ENCODE data around the gene EDIL3. TPM values are rescaled to one million over a fixed set of nuclear protein-coding genes. Genes with fewer than 3 reads are reported as not detected.

The EDIL3 gene
- total and polyA plus RNA-seq, 2 experiments from 2014 or later: 18.2 to 42.4 TPM

GRCh38 chr5:84378420-84378819, 6.3 kb downstream of the EDIL3 start:
- H3K4me2 ChIP-seq: no peak overlapping the region
- H3K9me2 ChIP-seq (replicated peaks; ENCODE audit: insufficient read depth): no peaks in the 10 kb centered on the region
- H3K79me2 ChIP-seq: no peaks in the 10 kb centered on the region
- no peaks in the 10 kb centered on the region for H3K9me3 ChIP-seq (ENCODE audit: low read depth)
- no peak for DNase-seq (ENCODE audit: low spot score)
- H3K4me1 ChIP-seq (ENCODE audit: insufficient read depth): peaks cover 15% of the 10 kb centered on the region
- TF ChIP-seq EZH2 (IDR thresholded peaks at IDR 0.05; ENCODE audit: borderline replicate concordance) (no peak), EZH2phosphoT487 (IDR thresholded peaks at IDR 0.05; ENCODE audit: low read depth, severe bottlenecking, unreplicated experiment) (no peak)
- TF ChIP-seq, protein P1, sequence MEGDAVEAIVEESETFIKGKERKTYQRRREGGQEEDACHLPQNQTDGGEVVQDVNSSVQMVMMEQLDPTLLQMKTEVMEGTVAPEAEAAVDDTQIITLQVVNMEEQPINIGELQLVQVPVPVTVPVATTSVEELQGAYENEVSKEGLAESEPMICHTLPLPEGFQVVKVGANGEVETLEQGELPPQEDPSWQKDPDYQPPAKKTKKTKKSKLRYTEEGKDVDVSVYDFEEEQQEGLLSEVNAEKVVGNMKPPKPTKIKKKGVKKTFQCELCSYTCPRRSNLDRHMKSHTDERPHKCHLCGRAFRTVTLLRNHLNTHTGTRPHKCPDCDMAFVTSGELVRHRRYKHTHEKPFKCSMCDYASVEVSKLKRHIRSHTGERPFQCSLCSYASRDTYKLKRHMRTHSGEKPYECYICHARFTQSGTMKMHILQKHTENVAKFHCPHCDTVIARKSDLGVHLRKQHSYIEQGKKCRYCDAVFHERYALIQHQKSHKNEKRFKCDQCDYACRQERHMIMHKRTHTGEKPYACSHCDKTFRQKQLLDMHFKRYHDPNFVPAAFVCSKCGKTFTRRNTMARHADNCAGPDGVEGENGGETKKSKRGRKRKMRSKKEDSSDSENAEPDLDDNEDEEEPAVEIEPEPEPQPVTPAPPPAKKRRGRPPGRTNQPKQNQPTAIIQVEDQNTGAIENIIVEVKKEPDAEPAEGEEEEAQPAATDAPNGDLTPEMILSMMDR (IDR thresholded peaks at IDR 0.05; ENCODE audit: poor library complexity): no peak
- no peaks in the 10 kb centered on the region for H3K36me3 ChIP-seq (replicated peaks; ENCODE audit: insufficient read depth, low read depth)
- H3K27me3 ChIP-seq: peaks cover 5% of the 10 kb centered on the region
- WGBS (ENCODE audit: low lambda C conversion rate, missing lambda C conversion rate): 100% methylated on average over 1 of the region's 1 CpG
- H2AFZ ChIP-seq: no peak overlapping the region
- no peak overlapping the region for H3K27ac ChIP-seq
- no peaks in the 10 kb centered on the region for H4K20me1 ChIP-seq (ENCODE audit: insufficient read depth, poor library complexity, severe bottlenecking)
- H3K4me3 ChIP-seq: no peak overlapping the region

DNA sequence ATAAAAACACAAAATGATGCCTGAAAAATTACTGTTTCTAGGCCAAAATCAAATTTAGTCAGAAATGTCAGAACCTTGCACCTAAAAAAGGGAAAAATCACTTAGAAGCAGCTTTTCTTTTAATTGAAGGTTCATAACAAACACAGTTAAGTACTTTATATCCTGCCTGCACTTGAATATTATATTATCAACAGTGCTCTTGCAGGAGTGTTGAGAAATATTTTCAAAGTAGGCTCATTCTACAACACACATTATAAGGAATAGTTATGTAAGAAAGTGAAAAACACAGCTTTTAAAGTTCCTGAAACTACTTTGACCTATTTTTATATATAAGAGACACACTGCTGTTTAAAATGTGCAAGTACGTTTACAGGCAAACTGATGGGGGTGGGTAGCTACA, 8.3 kb downstream of the EDIL3 start:
- TF ChIP-seq EZH2phosphoT487 (IDR thresholded peaks at IDR 0.05; ENCODE audit: low read depth, severe bottlenecking, unreplicated experiment) (no peak), EZH2 (IDR thresholded peaks at IDR 0.05; ENCODE audit: borderline replicate concordance) (no peak)
- TF ChIP-seq, protein P1 (IDR thresholded peaks at IDR 0.05; ENCODE audit: poor library complexity): no peak
- Histone ChIP-seq H3K4me3 (no peak overlapping the region), H3K79me2 (no peaks in the 10 kb centered on the region), H3K4me2 (no peak overlapping the region), H2AFZ (no peak overlapping the region), H3K9me3 (ENCODE audit: low read depth) (no peaks in the 10 kb centered on the region), H4K20me1 (ENCODE audit: insufficient read depth, poor library complexity, severe bottlenecking) (no peaks in the 10 kb centered on the region), H3K36me3 (replicated peaks; ENCODE audit: insufficient read depth, low read depth) (no peaks in the 10 kb centered on the region), H3K27me3 (no peaks in the 10 kb centered on the region), H3K4me1 (ENCODE audit: insufficient read depth) (peaks cover 8% of the 10 kb centered on the region), H3K27ac (no peak overlapping the region), H3K9me2 (replicated peaks; ENCODE audit: insufficient read depth) (no peaks in the 10 kb centered on the region)
- no peak for DNase-seq (ENCODE audit: low spot score)
- 66% methylated on average over 1 of the region's 1 CpG for whole genome bisulfite sequencing (ENCODE audit: low lambda C conversion rate, missing lambda C conversion rate)

GRCh38 chr5:84374568-84374967, 10.1 kb downstream of the EDIL3 start:
- H3K9me2 ChIP-seq (replicated peaks; ENCODE audit: insufficient read depth): no peaks in the 10 kb centered on the region
- no peak overlapping the region for H3K4me3 ChIP-seq
- H3K9me3 ChIP-seq (ENCODE audit: low read depth): no peaks in the 10 kb centered on the region
- no peak overlapping the region for H3K27ac ChIP-seq
- H3K36me3 ChIP-seq (replicated peaks; ENCODE audit: insufficient read depth, low read depth): no peaks in the 10 kb centered on the region
- 91% methylated on average over 4 of the region's 4 CpGs for WGBS (ENCODE audit: low lambda C conversion rate, missing lambda C conversion rate)
- H4K20me1 ChIP-seq (ENCODE audit: insufficient read depth, poor library complexity, severe bottlenecking): no peaks in the 10 kb centered on the region
- no peak overlapping the region for H3K4me2 ChIP-seq
- TF ChIP-seq EZH2phosphoT487 (IDR thresholded peaks at IDR 0.05; ENCODE audit: low read depth, severe bottlenecking, unreplicated experiment) (no peak), EZH2 (IDR thresholded peaks at IDR 0.05; ENCODE audit: borderline replicate concordance) (no peak)
- TF ChIP-seq, protein P1 (IDR thresholded peaks at IDR 0.05; ENCODE audit: poor library complexity): no peak
- no peaks in the 10 kb centered on the region for H3K27me3 ChIP-seq
- peaks cover 6% of the 10 kb centered on the region for H3K4me1 ChIP-seq (ENCODE audit: insufficient read depth)
- H2AFZ ChIP-seq: no peak overlapping the region
- DNase-seq (ENCODE audit: low spot score): no peak
- H3K79me2 ChIP-seq: no peaks in the 10 kb centered on the region

GRCh38 chr5:84373506-84373905, 11.2 kb downstream of the EDIL3 start:
- Histone ChIP-seq H3K4me2 (no peak overlapping the region), H3K4me1 (ENCODE audit: insufficient read depth) (no peaks in the 10 kb centered on the region), H3K9me2 (replicated peaks; ENCODE audit: insufficient read depth) (no peaks in the 10 kb centered on the region), H3K27ac (no peak overlapping the region), H3K4me3 (no peak overlapping the region), H3K27me3 (no peaks in the 10 kb centered on the region), H3K79me2 (no peaks in the 10 kb centered on the region), H3K9me3 (ENCODE audit: low read depth) (no peaks in the 10 kb centered on the region), H4K20me1 (ENCODE audit: insufficient read depth, poor library complexity, severe bottlenecking) (no peaks in the 10 kb centered on the region), H2AFZ (no peak overlapping the region), H3K36me3 (replicated peaks; ENCODE audit: insufficient read depth, low read depth) (no peaks in the 10 kb centered on the region)
- no peak for DNase-seq (ENCODE audit: low spot score)
- TF ChIP-seq, protein P1 (IDR thresholded peaks at IDR 0.05; ENCODE audit: poor library complexity): no peak
- 86% methylated on average over 2 of the region's 2 CpGs for WGBS (ENCODE audit: low lambda C conversion rate, missing lambda C conversion rate)

All from hepatocyte (in vitro differentiated cells).